Measurements from ENCODE around the gene RABL2B.

RABL2B gene

DNA sequence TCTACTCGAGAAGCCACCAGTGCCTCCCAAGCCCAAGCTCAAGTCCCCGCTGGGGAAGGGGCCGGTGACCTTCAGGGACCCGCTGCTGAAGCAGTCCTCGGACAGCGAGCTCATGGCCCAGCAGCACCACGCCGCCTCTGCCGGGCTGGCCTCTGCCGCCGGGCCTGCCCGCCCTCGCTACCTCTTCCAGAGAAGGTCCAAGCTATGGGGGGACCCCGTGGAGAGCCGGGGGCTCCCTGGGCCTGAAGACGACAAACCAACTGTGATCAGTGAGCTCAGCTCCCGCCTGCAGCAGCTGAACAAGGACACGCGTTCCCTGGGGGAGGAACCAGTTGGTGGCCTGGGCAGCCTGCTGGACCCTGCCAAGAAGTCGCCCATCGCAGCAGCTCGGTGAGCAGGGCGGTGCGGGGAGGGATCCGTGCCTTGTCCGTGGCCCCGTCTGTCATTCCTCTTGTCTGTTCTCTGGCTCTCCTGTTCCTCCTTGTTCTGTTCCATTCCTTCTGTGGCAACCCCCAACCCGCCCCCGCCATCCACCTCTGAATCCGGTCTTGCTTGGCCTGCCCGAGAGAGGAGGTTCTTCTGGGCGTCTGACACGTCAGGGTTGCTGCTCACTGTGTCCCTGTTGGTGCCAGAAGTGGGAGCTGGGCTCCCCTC is 61.3 kb downstream of the RABL2B start:
- no peak for DNase-seq

DNA sequence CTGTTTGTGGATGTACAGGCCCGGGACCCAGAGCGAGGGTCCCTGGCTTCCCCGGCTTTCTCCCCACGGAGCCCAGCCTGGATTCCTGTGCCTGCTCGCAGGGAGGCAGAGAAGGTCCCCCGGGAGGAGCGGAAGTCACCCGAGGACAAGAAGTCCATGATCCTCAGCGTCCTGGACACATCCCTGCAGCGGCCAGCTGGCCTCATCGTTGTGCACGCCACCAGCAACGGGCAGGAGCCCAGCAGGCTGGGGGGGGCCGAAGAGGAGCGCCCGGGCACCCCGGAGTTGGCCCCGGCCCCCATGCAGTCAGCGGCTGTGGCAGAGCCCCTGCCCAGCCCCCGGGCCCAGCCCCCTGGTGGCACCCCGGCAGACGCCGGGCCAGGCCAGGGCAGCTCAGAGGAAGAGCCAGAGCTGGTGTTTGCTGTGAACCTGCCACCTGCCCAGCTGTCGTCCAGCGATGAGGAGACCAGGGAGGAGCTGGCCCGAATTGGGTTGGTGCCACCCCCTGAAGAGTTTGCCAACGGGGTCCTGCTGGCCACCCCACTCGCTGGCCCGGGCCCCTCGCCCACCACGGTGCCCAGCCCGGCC is 62.1 kb downstream of the RABL2B start:
- no peak for DNase-seq

DNA sequence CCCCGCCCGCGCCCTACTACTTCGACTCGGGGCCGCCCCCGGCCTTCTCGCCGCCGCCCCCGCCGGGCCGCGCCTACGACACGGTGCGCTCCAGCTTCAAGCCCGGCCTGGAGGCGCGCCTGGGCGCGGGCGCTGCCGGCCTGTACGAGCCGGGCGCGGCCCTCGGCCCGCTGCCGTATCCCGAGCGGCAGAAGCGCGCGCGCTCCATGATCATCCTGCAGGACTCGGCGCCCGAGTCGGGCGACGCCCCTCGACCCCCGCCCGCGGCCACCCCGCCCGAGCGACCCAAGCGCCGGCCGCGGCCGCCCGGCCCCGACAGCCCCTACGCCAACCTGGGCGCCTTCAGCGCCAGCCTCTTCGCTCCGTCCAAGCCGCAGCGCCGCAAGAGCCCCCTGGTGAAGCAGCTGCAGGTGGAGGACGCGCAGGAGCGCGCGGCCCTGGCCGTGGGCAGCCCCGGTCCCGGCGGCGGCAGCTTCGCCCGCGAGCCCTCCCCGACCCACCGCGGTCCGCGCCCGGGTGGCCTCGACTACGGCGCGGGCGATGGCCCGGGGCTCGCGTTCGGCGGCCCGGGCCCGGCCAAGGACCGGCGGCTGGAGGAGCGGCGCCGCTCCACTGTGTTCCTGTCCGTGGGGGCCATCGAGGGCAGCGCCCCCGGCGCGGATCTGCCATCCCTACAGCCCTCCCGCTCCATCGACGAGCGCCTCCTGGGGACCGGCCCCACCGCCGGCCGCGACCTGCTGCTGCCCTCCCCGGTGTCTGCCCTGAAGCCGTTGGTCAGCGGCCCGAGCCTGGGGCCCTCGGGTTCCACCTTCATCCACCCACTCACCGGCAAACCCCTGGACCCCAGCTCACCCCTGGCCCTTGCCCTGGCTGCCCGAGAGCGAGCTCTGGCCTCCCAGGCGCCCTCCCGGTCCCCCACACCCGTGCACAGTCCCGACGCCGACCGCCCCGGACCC is 62.9 kb downstream of the RABL2B start:
- DNase-seq = no peak

DNA sequence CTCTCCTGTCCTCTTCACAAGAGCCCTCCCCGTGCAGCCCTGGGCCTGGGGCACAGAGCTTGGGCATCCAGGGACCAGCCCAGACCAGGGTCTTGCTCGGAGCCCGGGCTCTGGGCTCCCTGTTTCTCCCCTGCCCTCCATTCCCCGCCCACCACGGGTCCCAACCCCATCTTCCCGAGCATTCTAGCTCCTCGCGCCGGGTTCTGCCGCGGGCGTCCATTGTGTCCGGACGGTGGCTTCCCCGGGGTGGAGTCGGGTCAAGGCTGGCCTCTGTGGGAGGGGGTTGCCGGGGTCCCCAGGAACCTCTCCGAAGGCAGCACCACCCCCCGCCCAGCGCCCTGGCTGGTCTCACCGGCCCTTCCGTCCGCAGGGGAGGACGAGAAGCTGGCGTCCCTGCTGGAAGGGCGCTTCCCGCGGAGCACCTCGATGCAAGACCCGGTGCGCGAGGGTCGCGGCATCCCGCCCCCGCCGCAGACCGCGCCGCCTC is 63.6 kb downstream of the RABL2B start:
- DNase-seq = no peak

DNA sequence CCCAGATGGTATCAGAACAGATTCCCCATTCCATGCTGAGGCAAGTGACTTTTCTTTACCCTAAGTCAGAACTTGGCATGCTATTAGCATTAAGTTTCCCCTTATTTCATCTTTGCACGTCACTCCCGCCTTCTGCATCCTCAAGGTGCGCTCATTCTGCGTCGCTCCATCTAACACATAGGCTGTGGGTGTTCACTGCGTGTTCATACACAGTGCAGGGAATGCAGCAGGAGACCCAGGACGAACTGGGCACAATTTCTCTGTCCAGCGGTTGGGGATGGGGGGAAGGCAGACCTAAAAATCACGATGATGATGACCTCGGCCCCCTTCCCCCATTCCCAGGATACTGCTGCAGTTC is 65.1 kb downstream of the RABL2B start:
- no peak for DNase-seq

DNA sequence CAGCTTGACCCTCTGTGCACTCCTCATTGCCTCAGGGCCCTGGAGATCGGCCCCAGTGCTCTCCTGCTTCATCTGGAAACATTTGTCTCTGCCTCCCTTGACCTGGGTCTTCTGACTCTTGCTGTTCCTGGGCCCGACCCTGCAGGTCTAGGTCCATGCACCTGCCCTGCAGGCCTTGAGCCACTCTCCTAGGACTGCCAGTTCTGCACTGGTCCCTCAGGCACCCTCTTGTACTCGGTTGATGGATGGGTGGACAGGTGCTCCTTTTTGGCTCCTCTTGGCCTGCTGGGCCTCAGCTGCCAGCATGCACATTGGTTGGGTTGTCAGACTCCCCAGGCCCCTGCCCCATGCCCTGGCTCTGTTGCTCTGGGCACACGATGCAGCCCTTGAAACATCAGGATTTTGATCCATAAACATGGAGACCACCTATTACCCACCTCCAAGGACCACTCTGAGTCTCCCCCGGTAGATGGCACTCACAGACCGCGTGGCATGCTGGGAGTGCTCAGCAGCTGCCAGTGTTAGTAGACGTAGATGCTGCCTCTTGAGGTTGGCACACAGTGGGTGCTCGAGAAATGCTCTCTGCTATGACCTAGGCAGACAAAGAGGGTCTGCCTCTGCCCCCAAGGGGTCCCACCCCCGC is 65.6 kb downstream of the RABL2B start:
- DNase-seq = no peak
